Measurements from ENCODE around the gene CLCN2. TPM values are rescaled to one million over a fixed set of nuclear protein-coding genes. Genes with fewer than 3 reads are reported as not detected.

CLCN2 gene
- total RNA-seq, 4 donors from 2014 or later, result 1.7 to 6.0 (median 4.0) TPM

DNA sequence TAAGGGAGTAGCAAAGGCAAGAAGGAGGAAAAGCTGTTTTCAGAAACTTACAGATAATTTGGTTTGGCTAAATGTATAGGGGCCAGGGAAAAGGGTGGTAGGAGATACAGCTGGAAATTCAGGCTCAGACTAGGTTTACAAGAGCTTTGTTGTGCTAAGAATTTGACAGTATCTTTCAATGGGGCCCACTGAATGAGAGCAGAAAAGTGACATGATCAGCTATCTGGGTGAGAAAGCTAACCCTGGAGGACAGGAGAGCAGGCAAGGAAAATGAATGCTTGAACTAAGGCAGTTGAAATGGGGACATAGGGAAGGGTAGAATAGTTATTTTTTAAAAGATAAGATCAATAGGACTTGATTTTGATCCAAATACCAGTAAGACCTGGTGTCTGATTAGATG, 49.8 kb downstream of the CLCN2 start:
- no peak for DNase-seq (ENCODE audit: low spot score in 2 of 2)
- TF ChIP-seq POLR2A (IDR thresholded peaks at IDR 0.05), result no peak
- TF ChIP-seq, protein P1, sequence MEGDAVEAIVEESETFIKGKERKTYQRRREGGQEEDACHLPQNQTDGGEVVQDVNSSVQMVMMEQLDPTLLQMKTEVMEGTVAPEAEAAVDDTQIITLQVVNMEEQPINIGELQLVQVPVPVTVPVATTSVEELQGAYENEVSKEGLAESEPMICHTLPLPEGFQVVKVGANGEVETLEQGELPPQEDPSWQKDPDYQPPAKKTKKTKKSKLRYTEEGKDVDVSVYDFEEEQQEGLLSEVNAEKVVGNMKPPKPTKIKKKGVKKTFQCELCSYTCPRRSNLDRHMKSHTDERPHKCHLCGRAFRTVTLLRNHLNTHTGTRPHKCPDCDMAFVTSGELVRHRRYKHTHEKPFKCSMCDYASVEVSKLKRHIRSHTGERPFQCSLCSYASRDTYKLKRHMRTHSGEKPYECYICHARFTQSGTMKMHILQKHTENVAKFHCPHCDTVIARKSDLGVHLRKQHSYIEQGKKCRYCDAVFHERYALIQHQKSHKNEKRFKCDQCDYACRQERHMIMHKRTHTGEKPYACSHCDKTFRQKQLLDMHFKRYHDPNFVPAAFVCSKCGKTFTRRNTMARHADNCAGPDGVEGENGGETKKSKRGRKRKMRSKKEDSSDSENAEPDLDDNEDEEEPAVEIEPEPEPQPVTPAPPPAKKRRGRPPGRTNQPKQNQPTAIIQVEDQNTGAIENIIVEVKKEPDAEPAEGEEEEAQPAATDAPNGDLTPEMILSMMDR (IDR thresholded peaks at IDR 0.05), result no peak
- H3K4me3 ChIP-seq (ENCODE audit: low read depth, poor library complexity, severe bottlenecking), result no peak overlapping the region
- intact Hi-C loops (cut with DNase I; ENCODE audit: low total_unique reads), result no loop called here

DNA sequence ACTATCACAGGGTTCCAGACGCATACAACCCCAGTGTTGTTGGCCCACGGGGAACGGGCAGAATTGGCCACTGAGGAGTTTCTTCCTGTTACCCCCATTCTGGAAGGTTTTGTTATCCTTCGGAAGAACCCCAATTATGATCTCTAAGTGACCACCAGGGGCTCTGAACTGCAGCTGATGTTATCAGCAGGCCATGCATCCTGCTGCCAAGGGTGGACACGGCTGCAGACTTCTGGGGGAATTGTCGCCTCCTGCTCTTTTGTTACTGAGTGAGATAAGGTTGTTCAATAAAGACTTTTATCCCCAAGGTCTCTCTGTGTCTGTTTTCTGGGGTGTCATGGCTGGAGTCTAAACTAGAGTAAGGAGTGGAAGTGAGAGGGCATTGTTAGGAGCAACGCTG, 52.7 kb downstream of the CLCN2 start:
- intact Hi-C loops (cut with DNase I; ENCODE audit: low total_unique reads), result loop anchor here (10.0 kb wide), 1 partner anchor 46 kb away; no protein-coding TSS in a partner anchor
- no peak for DNase-seq (ENCODE audit: low spot score in 2 of 2)
- 80 to 85% methylated on average over 7 of the region's 7 CpGs for WGBS, 2 donors

DNA sequence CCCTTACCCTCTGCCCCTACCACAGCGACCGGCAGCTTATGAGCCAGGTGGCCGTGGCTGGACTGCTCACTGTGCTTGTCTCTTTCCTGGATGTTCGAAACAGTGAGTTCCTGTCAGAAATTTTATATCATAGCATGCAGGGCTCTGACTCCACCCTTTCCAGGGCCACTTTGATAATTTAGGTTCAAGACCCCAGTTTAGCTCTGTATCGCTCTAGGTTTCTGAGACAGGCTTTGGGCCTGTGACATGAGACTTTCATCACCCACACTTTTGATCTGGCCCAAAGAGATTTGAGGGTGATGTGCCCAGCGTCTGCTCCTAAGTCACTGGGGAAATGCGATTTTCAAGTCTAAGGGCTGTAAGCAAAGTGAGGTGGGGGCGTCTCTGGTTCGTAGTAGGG, 53.5 kb downstream of the CLCN2 start:
- no peak for DNase-seq (ENCODE audit: low spot score in 2 of 2)
- no peak for TF ChIP-seq POLR2A (IDR thresholded peaks at IDR 0.05)
- TF ChIP-seq, protein P1 (IDR thresholded peaks at IDR 0.05), result no peak
- 91 to 95% methylated on average over 9 of the region's 9 CpGs for WGBS, 2 donors
- intact Hi-C loops (cut with DNase I; ENCODE audit: low total_unique reads), result loop anchor here (10.0 kb wide), 1 partner anchor 47 kb away; no protein-coding TSS in a partner anchor
- H3K4me3 ChIP-seq (ENCODE audit: low read depth, poor library complexity, severe bottlenecking), result no peak overlapping the region

More for the DNA sequence above, 52.7 kb downstream of the CLCN2 start:
- H3K4me3 ChIP-seq (ENCODE audit: low read depth, poor library complexity, severe bottlenecking), result no peak overlapping the region
- TF ChIP-seq POLR2A (IDR thresholded peaks at IDR 0.05), result no peak
- TF ChIP-seq, protein P1 (IDR thresholded peaks at IDR 0.05), result no peak

DNA sequence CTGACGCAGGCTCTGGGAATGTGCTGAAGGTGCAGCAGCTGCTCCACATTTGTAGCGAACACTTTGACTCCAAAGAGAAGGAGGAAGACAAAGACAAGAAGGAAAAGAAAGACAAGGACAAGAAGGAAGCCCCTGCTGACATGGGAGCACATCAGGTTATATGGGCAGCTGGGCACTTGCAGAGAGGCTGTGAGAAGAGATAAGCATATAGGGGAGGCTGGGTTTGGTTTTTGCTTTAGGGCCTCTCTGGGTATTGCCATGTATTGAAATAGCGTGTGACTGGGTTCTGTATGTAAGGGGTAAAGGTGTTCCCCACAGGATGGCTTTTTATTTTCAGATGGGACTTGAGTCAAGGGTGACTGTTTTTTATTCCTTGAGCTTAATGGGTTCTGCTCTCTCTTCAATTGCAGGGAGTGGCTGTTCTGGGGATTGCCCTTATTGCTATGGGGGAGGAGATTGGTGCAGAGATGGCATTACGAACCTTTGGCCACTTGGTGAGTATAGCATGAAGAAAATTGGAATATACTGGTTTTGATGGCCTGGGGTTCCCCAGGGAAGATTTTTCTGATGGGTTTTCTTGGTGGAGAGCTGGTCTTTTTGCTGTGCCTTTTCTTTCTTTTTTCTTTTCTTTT, 54.9 kb downstream of the CLCN2 start:
- no peak for TF ChIP-seq POLR2A (IDR thresholded peaks at IDR 0.05)
- TF ChIP-seq, protein P1 (IDR thresholded peaks at IDR 0.05), result no peak
- WGBS, 2 donors, result 92 to 93% methylated on average over 4 of the region's 4 CpGs
- intact Hi-C loops (cut with DNase I; ENCODE audit: low total_unique reads), result loop anchor here (10.0 kb wide), 1 partner anchor 48 kb away; no protein-coding TSS in a partner anchor

DNA sequence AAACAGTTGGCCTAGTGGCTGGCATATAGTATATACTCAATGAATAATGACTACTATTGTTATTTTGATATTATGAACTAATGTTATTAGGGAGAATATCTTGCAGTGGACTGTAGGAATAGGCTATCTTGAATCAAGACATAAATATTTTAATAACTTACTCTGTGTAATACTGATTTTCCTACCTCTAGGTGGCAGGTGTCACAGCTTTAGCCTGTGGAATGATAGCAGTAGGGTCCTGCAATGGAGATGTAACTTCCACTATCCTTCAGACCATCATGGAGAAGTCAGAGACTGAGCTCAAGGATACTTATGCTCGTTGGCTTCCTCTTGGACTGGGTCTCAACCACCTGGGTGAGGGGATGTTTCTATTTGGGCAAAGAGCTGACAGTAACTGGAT, 55.8 kb downstream of the CLCN2 start:
- TF ChIP-seq POLR2A (IDR thresholded peaks at IDR 0.05), result no peak
- TF ChIP-seq, protein P1 (IDR thresholded peaks at IDR 0.05), result no peak
- no peak for DNase-seq (ENCODE audit: low spot score in 2 of 2)
- 48 to 90% methylated on average over 1 of the region's 1 CpG for WGBS, 2 donors
- H3K4me3 ChIP-seq (ENCODE audit: low read depth, poor library complexity, severe bottlenecking), result no peak overlapping the region
- intact Hi-C loops (cut with DNase I; ENCODE audit: low total_unique reads), result loop anchor here (10.0 kb wide), 1 partner anchor 49 kb away; no protein-coding TSS in a partner anchor

More for the DNA sequence above, 54.9 kb downstream of the CLCN2 start:
- DNase-seq (ENCODE audit: low spot score in 2 of 2), result no peak
- no peak overlapping the region for H3K4me3 ChIP-seq (ENCODE audit: low read depth, poor library complexity, severe bottlenecking)

DNA sequence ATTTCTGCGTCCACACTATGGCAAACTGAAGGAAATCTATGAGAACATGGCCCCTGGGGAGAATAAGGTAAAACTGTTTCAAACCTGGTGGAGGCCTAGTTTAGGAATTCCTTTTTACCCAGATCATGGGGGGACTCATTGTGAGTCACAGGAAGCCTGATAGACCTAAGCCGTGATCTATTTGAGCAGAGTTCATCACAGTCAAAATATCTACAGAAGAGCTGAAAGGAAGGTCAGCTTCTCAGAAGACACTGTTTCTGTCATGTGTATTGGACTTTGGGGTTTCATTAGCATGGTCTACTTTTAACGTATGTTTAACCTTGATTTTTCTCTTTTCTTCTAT, 61.1 kb downstream of the CLCN2 start:
- intact Hi-C loops (cut with DNase I; ENCODE audit: low total_unique reads), result loop anchor here (10.0 kb wide), 1 partner anchor 54 kb away; no protein-coding TSS in a partner anchor
- no peak for TF ChIP-seq POLR2A (IDR thresholded peaks at IDR 0.05)
- TF ChIP-seq, protein P1 (IDR thresholded peaks at IDR 0.05), result no peak
- DNase-seq (ENCODE audit: low spot score in 2 of 2), result no peak
- WGBS, 2 donors, result 74 to 80% methylated on average over 3 of the region's 3 CpGs
- H3K4me3 ChIP-seq (ENCODE audit: low read depth, poor library complexity, severe bottlenecking), result no peak overlapping the region
